Ecto neural progenitor cell (in vitro differentiated cells): ENCODE data around the gene CD300A.

Experiments used
- DNase-seq: peaks from one replicate; pipeline ENCODE4 v3.0.0-alpha.2; 2018; ENCODE audit warnings: low spot score

CD300A gene

DNA sequence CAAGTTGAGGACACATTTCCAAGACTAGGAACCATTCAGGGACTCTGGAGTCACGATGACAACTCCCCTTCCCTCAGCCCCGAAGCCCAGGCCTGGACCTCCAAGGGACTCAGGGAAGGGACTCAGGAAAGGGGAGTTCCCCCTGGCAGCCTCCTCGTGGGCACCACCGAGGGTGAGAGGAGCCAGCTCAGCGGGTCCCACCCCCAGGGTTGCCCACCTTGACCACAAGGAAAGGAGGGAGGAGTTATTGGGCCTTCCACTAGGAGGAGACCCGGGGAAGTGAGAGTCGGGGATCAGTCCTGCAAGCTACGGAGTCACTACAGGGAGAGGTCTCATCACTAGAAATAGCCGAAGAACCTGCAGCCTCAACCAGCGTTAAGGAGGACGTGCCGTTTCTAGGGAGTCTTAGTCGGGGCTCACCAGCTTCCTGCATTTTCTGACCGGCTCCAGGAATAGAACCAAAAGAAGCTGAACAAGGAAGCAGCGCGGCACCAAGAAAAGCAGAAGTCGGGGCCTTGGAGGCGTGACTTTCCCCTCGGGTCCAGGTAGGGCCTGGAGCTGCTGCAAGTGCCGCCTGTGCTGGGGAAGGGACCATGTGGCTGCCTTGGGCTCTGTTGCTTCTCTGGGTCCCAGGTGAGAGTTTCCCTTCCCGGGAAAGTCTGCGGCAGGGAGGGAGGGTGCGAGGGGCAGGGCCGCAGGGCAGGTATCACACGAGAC, at the start of gene CD300A:
CD300A (plus strand) TSS at position 524 of the 717 bp plus-strand sequence; CDS start at position 594, 70 bp downstream.
- no peak for DNase-seq

DNA sequence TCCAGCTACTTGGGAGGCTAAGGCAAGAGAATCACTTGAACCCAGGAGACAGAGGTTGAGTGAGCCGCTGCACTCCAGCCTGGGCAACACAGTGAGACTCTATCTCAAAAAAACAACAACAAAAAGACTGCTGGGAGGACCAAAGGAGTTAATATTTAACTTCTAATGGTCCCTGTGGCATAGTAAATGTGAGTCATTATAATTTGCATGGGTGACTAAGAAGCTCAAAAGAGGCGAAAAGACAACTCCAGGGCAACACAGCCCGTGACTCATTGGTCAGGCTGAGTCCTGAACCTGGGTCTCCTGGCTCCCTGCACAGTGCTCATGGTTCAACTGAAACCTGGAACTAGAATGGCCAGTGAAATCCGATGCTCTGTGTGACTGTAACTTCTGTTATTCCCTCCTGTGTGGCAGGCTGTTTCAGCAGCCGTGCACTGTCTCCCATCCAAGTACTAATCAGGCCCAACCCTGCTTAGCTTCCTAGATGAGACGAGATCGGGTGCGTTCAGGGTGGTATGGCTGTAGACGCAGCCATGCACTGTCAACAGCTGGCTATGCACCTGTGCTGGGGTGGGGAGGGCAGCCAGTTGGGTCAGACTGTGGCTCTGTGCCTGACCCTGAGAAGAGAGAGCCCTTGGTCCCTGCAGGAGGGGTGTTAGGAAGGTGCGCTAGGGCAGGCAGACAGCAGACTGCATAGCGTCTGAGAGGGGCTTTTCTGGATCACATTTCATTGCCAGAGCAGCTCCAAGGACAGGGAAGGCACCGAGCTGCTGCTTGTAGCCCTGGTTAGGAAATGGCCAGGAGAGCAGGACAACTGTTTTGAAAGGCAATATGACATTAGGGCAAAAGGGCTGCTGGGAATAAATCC, 49.0 kb upstream of the CD300A start:
- no peak for DNase-seq

DNA sequence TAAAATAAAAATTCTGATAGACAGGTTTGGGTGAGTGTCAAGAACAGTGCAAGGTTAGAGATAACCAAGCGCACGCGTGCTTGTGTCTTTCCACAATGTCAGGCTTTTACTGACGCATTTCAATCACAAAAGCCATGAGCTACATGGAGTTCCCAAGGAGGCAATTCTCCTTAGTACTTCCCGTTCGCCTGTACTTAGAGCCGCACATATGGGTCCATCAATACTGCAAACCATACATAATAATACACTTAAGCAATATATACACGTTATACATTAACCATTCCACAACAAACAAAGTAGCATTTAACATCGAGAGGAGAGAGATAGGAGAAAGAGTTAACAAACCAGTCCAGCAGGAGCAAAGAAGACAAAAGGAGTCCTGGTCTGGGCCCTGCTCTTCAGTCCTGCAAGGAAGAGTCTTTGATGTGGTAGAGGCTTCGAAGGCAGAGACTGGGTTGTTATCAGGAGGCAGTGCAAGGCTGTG, 46.5 kb upstream of the CD300A start:
- DNase-seq: no peak

DNA sequence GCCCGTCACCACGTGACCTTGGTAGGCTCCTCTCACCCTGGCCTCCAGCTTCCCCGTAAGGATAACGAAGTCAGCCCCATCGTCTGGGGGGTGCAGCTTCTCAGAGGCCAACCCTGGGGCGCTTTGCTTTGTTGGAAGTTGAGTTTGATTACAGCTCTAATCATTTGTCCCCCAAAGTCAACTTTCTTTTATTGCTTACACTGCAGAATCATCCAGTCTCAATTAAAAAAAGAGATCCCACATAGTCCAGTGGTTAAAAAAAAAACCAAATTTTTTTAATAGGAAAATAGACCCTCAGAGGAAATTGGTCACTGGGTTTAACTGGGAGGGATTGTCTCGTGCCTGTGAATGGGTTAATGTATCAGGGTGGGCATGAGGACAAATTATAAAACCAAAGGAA, 42.3 kb upstream of the CD300A start:
- DNase-seq: no peak

DNA sequence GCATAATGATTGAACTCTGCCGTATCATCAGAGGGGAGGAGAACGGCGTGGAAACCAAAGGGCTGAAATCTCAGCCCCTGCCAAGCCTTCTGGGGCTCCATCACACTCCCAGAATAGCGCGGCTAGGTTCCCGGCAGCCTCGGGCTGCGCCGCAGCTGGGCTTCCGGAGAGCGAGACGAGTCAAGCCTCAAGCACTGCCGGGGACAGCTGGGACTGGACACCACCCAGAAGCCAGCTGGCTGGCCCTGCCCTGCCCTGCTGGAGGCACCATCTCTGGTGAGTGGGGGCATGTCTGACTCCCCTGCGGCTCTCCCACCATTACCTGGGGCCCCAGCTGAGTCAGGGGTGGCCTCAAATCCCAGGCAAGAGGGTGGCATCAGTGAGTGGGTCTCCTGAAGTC, 41.8 kb upstream of the CD300A start:
- DNase-seq: no peak

DNA sequence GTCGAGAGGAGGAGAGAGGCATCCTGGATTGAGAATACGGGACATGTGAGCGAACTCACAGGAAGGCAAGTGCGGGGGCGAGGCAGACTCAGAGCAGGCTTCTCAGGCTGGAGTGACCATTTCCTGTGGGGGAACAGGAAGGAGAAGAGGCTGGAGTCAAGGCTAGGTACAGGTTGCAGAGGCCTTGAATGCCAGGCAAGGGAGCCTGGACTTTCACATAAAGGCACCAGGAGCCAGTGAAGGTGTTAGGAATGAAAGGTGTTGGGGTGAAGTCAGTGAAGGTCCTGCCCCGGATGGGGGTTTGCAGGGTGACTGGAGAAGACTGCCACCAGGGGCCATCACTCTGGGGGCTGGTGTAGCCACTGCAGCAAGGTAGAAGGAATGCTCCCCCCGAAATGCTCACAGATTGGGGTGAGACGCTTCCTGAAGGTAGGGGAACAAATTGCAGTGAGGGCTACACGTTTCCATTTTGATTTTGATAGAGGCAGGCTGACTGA, 39.8 kb upstream of the CD300A start:
- no peak for DNase-seq

DNA sequence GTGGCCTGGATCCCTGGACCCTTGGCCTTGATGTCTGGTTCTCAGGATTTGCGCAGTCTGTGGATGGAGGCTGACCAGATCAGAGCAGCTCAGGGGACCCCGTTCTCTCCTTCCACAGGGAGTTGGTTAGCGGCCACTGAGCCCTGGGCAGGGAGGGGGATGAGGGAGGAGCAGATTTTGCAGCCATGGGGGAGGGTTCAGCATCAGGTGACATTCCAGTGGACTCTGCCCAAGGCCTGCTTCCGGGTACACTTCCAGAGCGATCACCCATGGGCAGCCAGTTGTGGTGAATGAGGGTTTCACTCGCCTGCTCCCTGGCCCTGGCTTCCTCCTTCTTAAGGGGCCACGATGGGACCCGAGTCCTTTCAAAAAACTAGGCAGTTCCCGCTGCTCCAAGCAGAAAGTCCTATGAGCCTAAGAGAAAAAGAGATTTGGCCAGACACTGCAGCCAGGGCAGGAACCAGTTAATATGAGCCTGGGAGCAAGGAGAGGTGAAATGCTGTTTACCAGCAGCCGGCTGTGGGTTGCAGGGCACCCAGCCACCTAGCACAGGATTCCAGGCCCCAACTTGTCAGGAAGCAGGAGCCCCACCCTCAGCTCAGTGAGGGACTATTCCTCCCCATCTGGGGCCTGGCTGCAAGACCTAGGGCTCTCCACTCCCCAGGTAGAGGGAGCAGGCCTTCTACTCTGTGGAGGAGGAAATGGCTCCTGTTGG, 39.2 kb upstream of the CD300A start:
- DNase-seq: peak; percentile 69

DNA sequence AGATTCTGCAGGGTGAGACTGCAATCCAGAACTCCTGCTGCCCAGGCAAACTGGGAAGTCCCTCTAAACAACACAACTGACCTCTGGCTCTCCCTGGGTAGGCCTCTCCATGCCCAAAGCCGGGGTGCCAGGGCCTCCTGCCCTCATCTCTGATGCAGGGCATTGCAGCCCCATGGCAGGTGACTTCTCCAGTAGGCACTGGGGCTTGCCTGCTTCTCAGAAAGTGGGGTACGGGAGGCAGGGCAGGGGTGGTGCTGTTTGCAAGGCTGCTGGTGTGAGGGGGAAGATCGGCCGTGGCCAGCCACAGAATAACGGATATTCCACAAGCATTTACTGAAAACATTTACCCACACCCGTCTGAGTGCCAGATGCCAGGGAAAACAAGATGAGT, 38.7 kb upstream of the CD300A start:
- DNase-seq: no peak

DNA sequence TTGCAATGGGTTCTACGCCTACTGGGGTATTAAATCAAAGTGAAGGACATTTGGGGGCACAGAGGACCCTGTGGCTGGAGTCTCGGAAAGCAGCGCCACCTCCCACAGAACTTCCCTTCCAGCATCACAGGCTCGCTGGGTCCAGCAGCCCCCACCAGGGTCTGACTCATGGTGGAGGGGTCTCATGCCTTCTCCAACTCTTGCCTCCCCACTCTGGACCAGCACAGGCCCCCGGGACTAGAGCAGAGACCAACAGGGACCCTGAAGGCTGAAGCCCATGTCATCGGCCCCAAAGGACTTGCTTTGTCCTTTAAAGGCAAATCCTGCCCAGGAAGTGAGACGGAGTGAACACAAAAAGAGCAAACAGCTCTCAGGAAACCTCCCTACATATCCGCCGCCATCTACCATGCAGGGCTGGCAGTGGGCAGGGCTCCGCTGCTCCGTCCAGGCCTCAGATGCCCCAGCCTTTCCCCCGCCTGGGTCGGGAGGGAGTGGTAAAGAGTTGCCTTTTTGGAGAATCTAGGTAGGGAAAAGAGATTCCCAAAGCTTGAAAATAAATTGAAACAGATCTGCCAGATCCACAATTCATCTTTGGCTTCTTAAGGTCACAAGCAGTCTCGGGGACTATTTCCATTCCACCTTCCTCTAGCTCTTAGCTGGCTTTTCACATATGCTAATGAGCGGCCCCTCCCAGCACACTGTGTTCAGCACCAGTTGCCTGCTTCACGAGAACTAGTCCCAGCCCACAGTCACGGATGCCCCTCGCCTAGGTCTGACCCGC, 36.6 kb upstream of the CD300A start:
- DNase-seq: peak; percentile 57

DNA sequence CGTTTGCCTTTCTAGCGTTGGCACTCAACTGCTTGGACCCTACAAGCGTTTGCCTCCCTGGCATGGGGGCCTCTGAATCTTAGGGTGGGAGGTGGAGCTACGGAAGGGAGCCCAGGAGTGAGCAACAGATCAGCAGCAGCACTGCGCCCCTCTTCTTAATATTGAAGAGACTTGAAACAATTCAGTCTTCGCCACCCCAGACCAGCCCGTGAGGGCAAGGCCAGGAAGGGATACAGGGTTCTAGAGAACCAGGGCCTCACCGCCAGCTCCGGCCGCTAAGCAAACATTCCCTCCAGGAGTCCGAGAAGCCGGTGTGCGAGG, 36.1 kb upstream of the CD300A start:
- DNase-seq: no peak

DNA sequence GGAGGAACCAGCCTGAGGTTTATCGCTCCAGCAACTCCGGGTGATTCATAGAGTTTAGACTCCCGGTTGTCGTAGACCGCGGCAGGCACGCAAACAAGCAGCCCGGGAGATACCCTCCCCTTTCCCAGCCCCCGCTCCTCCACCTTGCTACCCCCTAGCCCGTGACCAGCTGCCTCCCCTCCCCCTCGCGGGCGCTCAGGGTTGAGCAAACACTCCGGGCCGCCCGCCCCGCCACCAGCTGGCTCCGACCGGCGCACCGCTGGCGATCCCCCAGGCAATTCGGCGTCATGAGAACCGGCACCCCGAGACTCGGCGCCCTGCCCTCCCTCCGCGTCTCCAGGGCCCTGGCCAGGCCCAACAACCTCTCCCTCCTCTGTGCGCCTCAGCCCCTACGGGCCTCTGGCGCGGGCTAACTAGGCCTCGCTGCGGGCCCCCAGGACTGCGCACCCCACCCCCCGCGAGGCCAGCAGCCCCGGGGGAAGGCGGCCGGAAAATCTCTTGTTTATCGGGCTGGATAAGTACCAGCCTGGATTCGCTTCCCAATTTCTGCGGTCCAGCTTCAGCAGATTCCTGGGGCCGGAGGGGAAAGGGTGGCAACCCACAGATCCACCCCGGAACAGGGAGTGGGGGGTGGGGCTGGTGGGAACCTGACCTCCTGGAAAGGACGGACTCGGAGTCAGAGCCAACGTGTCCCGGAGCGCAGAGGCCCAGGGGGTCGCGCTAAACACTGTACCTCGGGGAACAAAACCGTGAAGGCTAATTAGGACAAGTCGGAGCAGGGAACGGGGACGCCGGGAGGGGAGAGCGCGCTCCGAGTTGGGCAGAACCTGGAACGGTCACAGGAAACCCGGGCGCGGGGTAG, 35.5 kb upstream of the CD300A start:
- peak; percentile 87 for DNase-seq

DNA sequence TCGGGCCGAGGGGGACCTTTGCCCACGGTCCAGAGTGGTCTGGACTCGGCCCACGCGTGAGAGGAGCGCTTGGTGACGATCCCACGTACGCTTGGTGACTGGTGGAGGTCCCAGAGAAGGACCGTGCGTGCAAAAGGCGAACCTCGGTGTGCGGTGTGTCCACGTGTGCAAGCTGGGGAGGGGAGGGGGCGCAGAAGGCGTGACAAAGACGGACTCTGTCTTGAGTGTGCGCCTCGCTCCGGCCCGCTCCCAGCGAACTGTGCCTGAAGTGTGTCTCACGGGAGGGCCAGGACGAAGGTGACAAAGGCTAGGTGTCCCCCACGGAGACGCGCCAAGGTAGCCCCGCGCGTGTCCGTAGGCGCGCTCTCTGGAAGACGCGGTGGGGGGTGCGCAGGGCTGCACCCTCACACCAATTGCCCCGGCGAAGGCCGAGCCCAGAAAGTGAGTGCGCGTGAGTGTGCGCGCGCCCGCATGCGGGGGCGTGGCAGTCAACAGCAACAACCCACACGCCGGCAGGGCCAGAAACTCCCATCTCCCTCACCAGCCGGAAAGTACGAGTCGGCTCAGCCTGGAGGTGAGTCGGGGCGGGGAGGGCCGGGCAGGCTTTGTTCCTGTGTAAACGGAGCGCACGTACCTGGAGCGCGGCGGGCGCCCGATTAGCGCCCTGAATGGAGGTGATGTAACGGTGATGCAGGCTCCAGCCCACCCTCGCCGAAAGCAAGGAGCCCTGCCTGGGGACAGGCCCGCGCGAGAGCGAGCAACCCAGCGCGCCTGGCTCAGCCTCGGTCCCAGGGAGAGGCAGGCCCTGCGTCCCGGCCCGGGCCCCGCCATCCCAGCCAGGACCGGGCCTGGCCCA, 34.6 kb upstream of the CD300A start, which contains the start of gene GPRC5C:
GPRC5C (plus strand) TSS at position 521 of the 856 bp plus-strand sequence. CDS start 7,689 bp downstream, outside the sequence.
- DNase-seq: peak; percentile 89

DNA sequence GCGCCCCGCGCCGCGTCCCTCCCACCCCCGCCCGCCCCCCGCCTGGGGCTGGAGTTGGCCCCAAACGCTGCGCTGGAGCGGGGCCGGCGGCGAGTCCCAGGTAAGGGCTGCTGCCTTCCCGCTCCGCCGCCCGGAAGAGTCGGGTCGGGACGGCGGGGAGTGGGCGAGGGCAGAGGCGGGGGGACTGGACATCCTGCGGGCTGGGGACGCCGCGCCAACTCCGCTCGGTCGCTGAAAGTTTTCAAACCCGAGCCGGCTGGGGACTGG, 34.1 kb upstream of the CD300A start:
- no peak for DNase-seq

DNA sequence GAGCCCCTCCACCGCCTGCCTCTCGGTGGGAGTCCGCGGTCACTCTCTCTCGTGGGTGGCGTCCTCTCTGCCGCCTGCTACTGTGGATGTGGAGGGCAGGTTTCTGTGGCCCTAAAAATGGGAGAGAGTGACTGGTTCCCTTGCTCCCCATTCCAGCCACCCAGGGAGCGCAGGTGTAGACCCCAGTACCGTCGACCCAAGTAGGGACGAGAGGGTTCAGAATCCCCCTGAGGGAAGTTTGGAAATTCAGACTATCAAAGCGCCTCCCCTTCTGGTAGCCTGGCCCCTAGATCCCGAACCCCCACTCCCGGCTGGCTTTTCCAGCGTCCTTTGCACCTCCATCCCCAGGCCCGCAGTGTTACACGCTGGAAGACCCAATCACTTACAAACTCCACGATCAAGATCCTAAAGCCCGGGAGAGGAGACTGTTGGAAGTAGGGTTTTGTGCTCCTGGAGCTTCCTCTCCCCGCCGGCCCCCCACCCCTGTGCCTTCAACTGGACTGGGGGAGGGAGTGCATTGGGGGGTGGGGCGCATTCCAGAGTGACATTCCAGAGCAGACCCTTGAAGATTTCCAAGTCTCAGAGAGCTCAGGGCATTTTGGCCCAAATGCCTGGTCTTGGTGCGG, 33.6 kb upstream of the CD300A start:
- peak; percentile 74 for DNase-seq

DNA sequence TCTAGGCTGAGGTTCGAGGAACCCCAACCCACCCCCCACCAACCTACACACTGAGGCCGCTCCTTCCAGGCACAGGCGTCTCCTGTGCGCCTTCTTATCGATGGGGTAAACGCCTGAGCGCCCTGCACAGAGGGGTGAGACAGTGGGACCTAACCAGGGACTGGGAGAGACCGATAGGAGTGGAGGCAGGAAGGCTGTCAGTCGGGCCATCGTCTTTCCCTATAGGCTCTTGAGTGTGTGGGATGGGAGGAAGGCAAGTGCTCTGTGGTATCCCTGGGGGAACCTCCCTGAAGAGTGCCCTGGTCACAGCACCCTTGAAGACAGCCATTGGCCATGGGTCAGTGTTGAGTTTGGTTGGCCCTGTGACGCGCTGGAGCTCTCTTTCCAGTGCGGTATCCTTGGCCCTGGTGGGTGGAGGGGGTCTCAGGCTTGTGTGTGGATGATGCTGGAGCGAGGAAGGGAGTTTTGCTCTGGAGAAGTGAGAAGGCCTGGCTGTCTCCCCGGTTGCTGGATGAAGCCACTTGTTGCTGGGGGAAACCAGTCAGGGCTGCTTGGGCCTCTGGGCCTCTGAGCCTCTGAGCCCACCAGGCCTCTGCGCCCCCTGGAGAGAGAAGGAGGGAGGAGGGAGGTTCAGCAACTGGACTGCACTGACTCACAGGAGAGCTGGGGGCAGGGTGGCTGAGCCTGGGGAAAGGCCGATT, 32.9 kb upstream of the CD300A start:
- peak; percentile 63 for DNase-seq

DNA sequence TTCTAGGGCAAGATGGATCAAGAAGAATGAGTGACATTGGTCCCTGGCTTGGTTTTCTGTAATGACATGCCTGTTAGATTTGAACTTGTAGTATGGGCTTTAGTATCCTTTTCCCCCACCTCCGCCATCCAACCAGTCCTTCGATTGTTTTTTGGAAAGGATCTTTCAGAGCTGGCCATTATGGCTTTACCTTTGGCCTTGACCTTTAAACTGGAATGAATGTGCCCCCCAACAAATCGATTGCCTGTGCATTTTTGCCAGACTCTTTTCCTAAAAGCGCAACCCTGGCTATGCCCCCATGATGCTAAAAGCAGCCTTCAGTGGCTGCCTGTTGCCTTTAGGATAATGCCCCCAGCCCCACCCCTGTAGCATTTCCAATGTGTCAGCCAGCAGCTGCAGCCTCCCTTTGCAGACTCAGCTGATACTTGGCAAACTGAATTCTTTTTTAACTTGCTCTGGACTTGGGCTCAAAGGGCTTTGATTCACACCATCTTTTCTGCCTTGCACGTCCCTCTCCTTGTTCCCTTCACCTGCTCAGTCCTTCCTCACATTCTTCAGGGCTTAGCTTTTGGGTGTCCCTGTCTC, 30.6 kb upstream of the CD300A start:
- DNase-seq: no peak

DNA sequence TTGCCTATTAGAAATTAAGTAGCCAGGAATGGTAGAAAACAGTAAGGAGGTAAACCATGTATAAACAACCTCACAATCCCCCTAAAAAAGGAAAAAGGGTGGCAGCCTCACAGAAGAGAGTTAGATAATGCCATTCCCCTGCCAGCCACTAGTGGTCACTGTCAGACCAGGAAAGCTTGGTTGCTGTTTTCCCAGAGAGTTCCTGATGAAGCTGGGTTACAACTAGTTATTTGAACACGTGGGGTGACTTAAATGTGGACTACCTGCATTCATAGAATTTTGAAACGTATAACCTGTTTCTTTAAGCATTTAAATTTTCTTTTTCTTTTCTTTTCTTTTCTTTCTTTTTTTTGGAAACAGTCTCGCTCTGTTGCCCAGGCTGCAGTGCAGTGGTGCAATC, 28.7 kb upstream of the CD300A start:
- no peak for DNase-seq
